ENCODE measurements around the gene TIA1. TPM values are rescaled to one million over a fixed set of nuclear protein-coding genes. Genes with fewer than 3 reads are reported as not detected.
A peak's percentile ranks its signal among the peaks of the same experiment; 100 is the strongest.
"Not testable (repeated sequence)": the region's sequence is repeated elsewhere in the genome, so short reads cannot be mapped to it uniquely, and the experiment has no call there.

TIA1 gene, protein sequence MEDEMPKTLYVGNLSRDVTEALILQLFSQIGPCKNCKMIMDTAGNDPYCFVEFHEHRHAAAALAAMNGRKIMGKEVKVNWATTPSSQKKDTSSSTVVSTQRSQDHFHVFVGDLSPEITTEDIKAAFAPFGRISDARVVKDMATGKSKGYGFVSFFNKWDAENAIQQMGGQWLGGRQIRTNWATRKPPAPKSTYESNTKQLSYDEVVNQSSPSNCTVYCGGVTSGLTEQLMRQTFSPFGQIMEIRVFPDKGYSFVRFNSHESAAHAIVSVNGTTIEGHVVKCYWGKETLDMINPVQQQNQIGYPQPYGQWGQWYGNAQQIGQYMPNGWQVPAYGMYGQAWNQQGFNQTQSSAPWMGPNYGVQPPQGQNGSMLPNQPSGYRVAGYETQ
- 10 to 100 TPM; 33.8 to 58.1 (median 43.2) TPM for total RNA-seq
- polyA plus RNA-seq, result 100 to 1,000 TPM in 1 of 2 donors, 10 to 100 TPM in 1; 18.8 to 107 TPM
- long read RNA-seq, donor 1, full-length matches to known transcripts, result 14 of 32 reads
- long read RNA-seq, donor 1, partial matches to known transcripts, result 2 of 32 reads
- long read RNA-seq, donor 1, other reads (novel, unspliced or antisense), result 16 of 32 reads
- long read RNA-seq, donor 2, full-length matches to known transcripts, result 8 of 28 reads
- long read RNA-seq, donor 2, partial matches to known transcripts, result 2 of 28 reads
- long read RNA-seq, donor 2, other reads (novel, unspliced or antisense), result 18 of 28 reads
- long read RNA-seq, donor 3, full-length matches to known transcripts, result 28 of 56 reads
- long read RNA-seq, donor 3, partial matches to known transcripts, result 6 of 56 reads
- long read RNA-seq, donor 3, other reads (novel, unspliced or antisense), result 22 of 56 reads

DNA sequence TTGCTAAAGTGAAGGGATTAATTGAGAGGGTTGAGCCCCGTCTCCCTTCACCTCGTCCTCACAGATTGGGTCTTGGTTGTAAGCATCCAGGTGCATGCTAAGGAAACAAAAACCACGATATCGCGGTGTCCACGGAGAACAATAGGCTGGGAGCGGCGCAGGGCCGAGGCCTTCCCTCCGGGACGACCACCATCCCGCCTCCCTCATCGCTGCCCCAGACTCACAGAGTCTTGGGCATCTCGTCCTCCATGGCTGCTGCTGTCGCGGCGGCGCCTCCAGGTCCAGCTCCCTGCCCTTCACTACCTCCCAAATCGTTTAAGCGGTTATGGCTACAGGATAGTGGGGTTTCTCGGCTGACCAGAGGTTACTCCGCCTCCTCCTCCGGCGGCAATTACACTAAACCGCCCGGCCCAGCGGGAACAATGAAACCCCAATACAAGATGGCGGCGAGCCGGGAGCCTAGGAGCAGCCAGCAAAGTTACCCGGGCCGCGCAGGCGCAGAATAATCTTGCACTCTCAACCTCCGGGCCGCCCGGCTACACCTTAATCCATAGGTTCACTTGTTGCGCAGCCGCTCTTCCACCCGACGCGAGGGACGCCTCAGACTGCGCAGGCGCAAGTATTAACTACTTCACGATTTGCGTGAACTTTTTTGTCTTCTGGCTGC is at the start of gene TIA1:
TSS of gene TIA1 (minus strand) at position 448 of the 667 bp plus-strand sequence. CDS start at position 250, 198 bp downstream.
- no peaks in the 10 kb centered on the region for H3K9me3 ChIP-seq
- H3K4me1 ChIP-seq, result peaks cover 14 to 44% (median 38%) of the 10 kb centered on the region in 9 donors
- WGBS, 2 donors, result 0% methylated on average over 47 of the region's 47 CpGs
- intact Hi-C loops (cut with DNase I), result loop anchor here in 4 of 10 donors (2.0 to 10.0 kb wide), 4 partner anchors 44 to 106 kb away; partner anchors contain the start of genes C2orf42 (in 3 of the 4) and SNRPG (in 1 of the 4)
- peak within 1 kb of the TSS; percentile 67 to 93 (median 74) for H3K4me3 ChIP-seq
- DNase-seq, result peak; percentile 98 to 99
- no peak for TF ChIP-seq CTCF (IDR thresholded peaks at IDR 0.05)
- H3K27ac ChIP-seq, result peak within 1 kb of the TSS; percentile 88 to 99 (median 94)
- H3K36me3 ChIP-seq, result no peaks in the 10 kb centered on the region
- ATAC-seq, result peak; percentile 98 to 99 (median 98)
- H3K27me3 ChIP-seq, result no peaks in the 10 kb centered on the region

GRCh38 chr2:70297828-70298227 is 49.4 kb upstream of the TIA1 start:
- not testable (repeated sequence) for H3K4me3 ChIP-seq, ATAC-seq, H3K27ac ChIP-seq, H3K27me3 ChIP-seq, DNase-seq, H3K9me3 ChIP-seq
- Histone ChIP-seq H3K4me1 (peaks cover 3 to 23% (median 16%) of the 10 kb centered on the region in 9 donors), H3K36me3 (peaks cover 0 to 48% (median 13%) of the 10 kb centered on the region in 9 donors)
- 87 to 94% methylated on average over 4 of the region's 4 CpGs for WGBS, 2 donors
- intact Hi-C loops (cut with DNase I), result loop anchor here in 2 of 10 donors (10.0 kb wide), 1 partner anchor 383 kb away; the partner anchor contains the start of gene MXD1 (in 2 of the 2)

DNA sequence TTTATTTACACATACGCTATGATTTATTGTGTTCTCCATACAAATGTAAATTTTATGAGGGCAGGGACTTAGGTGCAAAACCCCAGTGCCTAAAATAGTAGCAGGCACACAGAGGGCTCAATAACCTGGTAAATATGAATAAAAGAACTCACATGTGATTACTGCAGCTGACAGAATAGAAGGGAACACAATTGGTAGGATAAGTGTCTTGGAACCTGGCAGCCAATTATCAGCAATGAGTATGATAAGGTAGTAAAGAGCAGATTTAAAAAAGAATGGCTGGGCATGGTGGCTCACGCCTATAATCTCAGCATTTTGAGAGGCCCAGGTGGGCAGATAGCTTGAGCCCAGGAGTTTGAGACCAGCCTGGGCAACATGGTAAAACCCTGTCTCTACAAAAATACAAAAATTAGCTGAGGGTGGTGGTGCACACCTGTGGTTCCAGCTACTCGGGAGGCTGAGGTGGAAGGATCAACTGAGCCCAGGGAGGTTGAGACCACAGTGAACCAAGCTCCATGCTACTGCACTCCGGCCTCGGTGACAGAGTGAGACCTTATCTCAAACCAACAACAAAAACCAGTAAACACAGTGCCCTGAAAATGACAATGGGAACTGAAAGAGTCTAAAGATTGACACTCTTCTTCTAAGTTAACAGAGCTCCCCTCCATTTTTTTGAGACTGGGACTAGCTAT is 35.2 kb upstream of the TIA1 start:
- no peak overlapping the region for H3K4me3 ChIP-seq
- WGBS, 2 donors, result 86% methylated on average over 5 of the region's 5 CpGs
- H3K9me3 ChIP-seq, result no peaks in the 10 kb centered on the region
- peaks cover 0 to 100% (median 71%) of the 10 kb centered on the region in 9 donors for H3K36me3 ChIP-seq
- intact Hi-C loops (cut with DNase I), result no loop called here
- no peaks in the 10 kb centered on the region for H3K27me3 ChIP-seq
- peaks cover 0 to 28% (median 4%) of the 10 kb centered on the region in 9 donors for H3K4me1 ChIP-seq
- ATAC-seq (peak in 5 of 8 donors; percentile 33 to 50 (median 41)), DNase-seq (no peak)
- TF ChIP-seq CTCF (IDR thresholded peaks at IDR 0.05), result no peak
- H3K27ac ChIP-seq, result peak overlapping the region in 1 of 10 donors; percentile 54

DNA sequence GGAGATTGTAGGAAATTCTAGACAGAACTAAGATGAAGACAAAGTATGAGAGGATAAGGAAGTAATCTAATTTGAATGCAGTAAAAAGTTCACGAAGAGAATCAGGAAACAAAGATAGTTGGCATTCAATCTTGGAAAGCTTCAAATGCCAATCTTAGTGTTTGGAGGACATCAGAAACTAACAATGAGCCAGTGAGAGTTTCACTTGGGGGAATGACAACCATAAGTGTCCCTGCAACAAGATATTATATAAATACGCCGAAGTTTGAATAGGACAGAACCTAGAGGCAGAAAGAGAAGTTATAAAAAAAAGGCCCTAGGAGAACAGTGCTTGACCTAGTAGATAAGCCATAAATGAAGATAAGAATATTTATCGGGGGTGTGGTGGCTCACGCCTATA is 34.0 kb upstream of the TIA1 start:
- intact Hi-C loops (cut with DNase I), result no loop called here
- peak overlapping the region in 4 of 10 donors; percentile 3 to 54 (median 38) for H3K27ac ChIP-seq
- DNase-seq, result no peak
- H3K36me3 ChIP-seq, result peaks cover 0 to 100% (median 65%) of the 10 kb centered on the region in 9 donors
- H3K27me3 ChIP-seq, result no peaks in the 10 kb centered on the region
- TF ChIP-seq CTCF (IDR thresholded peaks at IDR 0.05), result no peak
- 53 to 68% methylated on average over 5 of the region's 5 CpGs for WGBS, 2 donors
- peak in 1 of 8 donors; percentile 55 for ATAC-seq
- H3K9me3 ChIP-seq, result no peaks in the 10 kb centered on the region
- no peak overlapping the region for H3K4me3 ChIP-seq
- peaks cover 0 to 37% (median 11%) of the 10 kb centered on the region in 9 donors for H3K4me1 ChIP-seq

All from heart right ventricle (tissue), 16 donors.